ENCODE measurements around the gene BACH2. TPM values are rescaled to one million over a fixed set of nuclear protein-coding genes. Genes with fewer than 3 reads are reported as not detected.
"Not testable (repeated sequence)": the region's sequence is repeated elsewhere in the genome, so short reads cannot be mapped to it uniquely, and the experiment has no call there.

BACH2 gene
- total RNA-seq, 1 donor from 2014 or later = 0.89 TPM

DNA sequence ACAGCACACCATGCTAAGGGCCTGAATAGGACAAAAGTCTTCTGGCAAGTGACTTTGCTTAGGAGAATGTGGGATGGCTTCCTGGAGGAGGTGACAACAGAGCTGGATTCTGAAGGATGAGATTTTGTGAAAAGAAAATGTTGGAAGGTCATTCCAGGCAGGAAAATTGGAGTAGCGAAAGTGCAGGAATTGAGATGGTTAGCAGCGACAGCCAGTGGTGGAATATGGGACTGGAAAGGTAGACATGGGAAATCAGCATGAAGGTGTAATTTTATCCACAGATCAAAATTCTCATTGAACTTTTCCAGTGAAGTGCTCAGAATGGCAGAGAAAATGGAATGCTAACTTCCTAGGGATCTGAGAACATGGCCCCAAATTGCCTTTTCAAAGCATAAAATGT is 5.7 kb upstream of the BACH2 start:
- no peak for DNase-seq (ENCODE audit: low read depth)

DNA sequence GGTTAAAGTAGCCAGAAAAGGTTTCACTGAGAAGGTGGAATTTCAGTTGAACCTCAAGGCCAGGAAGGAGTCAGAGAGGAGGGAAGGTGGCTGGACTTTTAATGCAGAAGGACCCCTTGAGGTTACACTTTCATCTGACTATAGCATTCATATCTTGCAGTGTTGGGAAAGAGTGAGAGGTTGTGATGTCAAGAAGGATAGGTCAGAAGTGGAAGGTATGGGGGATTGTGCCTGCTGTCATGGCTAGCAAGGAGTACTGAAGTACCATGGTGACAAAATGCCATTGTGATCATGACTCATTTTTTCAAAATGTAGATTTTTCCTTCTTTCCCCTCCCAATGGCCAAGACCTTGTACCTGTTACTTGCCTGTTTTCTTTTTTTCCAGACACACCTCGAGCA is 5.2 kb upstream of the BACH2 start:
- no peak for DNase-seq (ENCODE audit: low read depth)

DNA sequence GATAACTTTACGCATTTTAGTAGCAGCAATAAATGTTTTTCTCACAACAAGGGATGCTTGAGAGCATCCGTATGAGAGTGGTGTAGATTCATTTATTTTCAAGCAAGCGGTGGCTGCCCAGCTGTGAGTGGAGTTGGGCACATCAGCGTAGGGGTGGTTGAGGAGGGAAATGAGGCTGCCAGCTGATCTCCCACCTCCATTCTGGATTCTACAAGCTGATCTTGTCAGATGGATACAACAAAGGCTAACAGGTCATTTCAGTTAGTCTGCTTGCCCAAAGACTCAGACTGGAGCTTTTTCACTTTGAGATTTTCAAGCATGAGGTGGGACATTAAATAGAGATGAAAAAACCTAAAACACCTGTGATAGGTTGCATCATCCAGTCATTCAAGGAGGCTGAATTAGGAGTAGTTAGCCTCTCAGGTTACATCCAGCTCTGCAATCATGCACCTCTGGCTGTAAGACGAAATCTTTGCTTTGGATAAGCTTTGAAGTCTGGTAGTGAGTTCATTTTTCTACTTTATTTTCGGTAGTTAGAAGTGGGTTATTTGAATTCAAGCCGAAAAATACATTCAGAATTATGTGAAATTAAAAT is 1.9 kb upstream of the BACH2 start:
- no peak for DNase-seq (ENCODE audit: low read depth)

DNA sequence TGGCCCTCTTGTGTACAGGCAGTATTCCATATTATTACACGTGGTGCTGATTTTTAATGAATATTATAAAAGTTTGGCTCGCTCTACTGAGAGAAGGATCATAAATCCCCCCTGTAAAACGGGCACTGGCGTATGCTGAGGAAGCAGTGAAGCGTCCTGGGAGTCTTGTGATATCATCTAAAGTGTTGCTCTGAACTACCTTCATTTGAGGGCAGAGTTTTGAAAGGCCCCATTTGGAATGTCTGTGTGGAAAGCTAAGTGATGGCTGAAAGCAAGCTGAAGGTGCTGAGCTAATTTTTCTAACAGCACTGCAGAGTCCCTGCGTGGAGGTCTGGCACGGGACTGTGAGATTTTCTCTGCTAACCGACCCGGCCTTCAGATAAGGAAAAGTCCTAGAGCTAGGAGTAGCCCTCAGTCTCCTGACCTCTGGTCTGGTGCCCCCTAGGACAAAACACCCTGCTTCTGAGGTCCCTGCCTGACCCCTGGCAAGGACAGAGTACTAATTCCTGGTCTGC is 1.3 kb upstream of the BACH2 start:
- DNase-seq (ENCODE audit: low read depth) = no peak

DNA sequence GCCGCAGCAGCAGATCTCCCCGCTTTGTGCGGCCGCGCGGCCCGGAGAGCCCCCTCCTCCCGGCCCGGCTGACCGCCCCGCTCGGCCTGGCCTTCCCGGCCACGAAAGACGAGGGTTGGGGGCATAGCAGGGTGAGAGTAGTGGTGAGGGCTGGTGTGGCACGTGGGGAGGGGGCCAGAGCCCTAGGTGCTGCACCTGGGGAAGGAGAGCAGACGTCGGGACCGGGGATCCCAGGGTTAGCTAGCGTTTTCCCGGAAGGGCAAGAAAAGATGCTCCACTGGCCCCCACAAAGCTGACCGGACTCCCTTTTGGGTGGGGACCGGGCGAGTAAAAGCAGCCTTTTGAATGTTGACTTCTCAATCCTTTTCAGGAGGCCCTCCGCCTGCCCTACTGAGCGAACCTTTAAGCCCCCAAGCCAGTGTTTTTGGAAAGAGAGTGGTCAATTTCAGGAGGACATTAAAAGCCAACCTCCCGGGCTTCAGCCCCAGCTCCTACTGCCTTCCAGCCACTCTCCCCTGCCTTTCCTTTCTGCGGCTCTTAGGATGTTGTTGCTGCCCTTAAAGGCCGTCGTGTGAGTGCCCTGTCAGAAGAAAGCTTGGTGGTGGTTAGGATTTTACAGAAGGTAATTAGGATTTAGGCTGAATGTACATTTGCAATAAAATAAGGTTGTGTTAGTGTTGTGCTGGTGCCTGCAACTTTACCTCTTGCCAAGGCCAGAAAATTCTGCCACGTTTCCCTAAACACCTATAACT is 648 bp upstream of the BACH2 start:
- no peak for DNase-seq (ENCODE audit: low read depth)

DNA sequence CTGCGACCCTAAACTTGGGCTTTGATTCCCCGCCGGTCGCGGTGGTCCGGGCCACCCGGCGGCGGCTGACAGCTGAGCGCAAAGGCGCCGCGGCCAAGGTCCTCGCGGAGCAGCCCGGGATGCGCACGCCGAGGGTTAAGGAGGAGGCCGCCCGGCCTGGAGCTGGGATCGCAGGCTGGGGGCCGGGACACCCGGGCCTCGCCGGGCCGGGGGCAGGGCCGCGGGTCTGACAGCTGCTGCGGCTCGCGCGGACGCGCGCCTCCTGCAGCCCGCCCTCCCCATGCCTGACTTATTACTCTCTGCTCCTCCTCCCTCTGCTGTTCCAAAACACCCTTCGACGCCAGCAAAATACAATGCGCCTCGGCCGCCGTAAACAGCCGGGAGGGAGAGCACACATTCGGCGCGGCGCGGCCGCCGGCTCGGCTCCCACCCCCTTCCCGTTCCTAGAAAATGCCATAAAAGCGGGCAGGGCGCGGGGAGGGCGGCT is 746 bp downstream of the BACH2 start:
- DNase-seq (ENCODE audit: low read depth) = no peak

DNA sequence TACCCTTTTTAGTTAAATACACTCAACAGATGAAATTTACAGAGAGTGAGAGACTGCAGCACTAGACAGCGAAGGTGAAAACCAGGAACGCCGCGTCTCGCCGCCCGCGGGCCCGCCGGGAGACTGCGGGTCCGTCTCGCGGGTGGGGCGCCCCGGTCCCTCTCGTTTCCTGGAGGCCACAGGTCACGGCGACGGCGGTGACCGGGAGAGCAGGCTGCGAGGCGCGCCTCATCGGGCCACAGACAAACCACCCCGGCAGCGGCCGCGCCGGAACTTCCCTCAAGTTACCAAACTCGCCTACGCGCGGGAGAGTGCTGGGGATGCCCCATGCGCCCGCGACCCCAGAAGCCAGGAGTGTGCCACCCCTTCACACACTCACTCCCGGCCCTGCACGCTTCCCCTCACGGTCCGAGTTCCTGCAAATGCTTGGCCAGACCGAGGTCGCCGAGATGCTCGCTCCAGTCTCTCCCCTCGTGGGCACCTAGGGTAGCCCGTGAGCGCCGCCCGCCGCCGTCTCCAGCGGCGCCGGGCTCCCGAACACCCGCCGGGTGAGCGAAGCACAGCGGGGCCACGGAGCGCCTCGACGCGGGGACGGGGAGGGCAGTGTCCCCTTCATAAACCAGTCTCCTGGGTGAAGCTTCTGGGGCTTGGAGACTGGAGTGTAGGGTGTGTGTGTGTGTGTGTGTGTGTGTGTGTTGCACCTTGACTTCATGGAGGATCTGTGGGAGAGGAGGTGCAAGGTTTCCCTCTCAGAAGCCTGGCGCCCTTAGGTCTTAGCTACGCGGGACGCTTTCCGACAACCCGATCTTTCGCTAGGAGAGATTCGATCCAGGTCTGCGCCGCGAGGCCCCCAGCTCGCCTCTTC is 1.4 kb downstream of the BACH2 start:
- DNase-seq (ENCODE audit: low read depth) = no peak

DNA sequence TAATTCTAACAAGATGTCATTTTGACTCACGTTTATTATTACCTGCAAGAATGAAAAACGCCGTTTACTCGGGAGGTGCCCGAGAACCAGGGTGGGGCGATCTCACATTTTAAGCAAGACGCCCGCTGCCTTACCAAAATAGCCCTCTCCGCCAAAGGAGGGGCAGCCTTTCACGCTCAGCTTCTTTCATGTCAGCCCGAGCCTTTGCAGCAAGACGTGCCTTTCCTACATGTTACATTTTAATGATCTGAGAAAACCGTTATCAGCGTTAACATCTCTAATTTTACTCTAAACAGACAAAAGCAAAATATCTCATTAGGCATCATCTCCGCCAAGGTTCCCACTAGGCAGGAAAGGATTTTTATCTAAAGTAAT is 2.0 kb downstream of the BACH2 start:
- no peak for DNase-seq (ENCODE audit: low read depth)

DNA sequence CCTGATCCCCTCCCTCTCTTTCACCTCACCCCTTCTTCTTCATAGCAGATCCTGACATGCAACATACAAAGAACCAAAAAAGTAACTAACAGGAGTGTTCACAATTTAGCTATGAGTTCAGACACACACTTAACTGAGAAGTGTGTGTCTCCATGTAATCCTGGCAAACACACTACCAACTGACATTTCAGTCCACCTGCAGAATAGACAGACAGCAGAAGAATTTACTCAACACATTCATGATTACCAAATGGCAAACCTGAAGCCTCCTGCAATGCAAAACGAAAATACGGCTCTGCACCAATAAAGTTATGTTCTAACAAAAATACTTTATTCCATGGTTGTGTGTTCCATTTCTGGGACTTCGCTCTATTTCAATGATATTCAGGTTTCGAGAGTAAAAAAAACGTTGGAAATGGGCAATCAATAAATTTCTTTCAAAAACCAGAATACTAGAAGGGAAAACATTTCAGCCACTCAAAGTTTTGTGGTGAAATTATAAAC is 2.6 kb downstream of the BACH2 start:
- no peak for DNase-seq (ENCODE audit: low read depth)

DNA sequence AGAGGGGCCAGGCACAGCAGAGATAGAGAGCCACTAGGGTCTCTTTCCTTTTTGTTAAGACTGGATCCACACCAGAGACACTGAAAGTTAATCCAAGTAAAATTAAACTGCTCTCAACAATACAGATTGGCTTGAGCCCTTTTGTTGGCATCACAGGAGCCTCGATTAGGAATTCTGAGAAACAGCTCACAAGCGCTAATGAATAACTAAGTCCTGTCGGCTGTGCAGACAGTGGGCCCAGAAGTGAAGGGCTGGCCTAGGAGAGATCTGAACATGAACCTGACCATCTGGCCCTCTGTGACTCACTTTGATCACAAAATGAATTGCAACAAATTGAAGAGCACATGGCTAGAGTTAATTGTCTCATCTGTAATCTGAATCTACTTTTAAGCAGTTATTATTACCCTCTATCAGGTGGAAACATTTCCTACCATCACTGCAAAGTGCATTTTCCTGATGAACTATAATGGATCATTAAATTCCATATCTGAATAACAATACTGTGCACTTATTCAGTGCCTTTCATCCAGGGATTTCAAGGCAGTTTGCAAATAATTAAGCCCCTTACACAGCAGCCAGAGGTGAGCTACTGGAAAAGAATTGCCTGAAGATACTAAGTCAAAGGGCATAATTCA is 3.2 kb downstream of the BACH2 start:
- DNase-seq (ENCODE audit: low read depth) = peak; percentile 80

DNA sequence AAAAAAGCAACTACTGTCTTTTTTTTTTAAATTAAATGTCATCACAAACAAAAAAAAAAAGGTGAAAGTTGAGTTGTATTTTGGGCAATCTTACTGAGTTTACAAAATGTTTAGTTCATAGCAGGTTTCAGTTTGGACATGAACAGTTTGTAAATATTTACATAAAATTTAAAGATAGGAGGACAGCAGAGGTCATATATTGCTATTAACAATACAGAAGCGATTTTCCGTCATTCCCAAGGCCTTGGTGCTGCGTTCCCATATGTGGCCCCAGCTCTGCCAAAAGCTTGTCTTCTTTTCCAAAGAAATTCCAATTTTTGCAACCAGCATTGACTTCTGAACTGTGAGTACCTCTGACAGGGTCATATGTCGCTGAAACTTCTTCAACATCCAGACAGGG is 5.1 kb downstream of the BACH2 start:
- no peak for DNase-seq (ENCODE audit: low read depth)

DNA sequence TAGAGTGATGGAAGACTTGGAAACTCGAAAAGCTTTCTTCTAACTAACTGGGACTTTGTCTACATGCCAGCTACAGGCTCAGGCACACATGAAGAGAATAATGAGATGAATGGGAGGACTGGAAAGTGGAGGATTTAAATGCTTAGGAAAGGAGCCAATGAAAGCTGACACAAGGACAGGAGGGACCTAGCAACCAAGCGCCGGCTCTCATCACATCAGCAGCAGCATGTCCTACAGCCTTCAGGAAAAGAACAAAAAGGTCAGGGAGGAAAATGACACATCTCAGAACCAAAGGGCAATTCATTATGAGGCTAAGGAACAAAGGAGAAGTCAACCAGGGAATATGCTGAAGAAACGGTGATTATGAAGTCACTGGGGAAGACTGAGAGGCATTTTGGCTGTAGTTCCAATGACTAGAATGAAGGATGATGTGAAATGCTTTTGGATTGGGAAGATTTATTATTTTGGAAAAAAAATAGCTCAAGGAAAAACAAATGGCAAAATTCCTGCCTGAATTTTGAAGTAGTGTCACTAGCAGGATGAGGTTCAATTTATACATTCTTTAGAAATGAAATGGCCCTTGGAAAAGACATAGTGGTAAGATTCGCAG is 5.7 kb downstream of the BACH2 start:
- no peak for DNase-seq (ENCODE audit: low read depth)

DNA sequence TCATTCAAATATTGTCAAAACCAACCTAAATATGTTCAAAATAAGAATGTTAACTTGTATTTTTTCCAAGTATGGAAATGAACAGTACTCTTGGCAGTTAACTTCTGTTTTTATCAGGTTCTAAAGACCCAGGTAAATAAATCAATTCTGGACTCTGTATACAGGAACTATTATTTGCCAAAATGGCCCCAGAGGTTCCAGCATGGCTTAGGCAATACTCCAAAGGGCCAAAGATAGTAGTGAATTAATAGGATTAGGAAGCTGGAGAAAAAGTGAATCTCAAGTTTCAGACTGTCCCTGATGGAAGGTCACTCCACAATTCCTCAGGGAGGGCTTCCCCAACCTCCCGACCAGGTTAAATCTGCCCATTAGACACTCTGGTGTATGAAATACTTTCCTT is 6.7 kb downstream of the BACH2 start:
- DNase-seq (ENCODE audit: low read depth) = no peak

DNA sequence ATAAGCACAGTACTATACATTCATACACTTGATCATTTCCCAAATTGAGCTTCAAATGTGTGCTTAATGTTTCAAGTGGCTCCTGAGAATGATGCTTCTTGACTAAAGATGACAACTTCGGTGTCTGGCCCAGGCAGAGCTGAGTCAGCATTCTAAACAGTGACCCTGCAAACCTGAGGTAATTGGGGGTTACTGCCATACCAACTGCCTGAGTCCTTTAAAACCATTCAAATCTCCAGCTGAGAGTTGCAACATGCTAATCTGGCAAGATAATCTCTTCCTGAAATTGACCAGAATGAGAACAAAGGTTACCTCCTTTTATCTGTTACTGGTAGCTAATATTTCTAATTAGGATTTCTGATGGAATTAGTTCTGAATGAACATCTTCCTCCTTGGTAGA is 8.2 kb downstream of the BACH2 start:
- DNase-seq (ENCODE audit: low read depth) = peak; percentile 66

DNA sequence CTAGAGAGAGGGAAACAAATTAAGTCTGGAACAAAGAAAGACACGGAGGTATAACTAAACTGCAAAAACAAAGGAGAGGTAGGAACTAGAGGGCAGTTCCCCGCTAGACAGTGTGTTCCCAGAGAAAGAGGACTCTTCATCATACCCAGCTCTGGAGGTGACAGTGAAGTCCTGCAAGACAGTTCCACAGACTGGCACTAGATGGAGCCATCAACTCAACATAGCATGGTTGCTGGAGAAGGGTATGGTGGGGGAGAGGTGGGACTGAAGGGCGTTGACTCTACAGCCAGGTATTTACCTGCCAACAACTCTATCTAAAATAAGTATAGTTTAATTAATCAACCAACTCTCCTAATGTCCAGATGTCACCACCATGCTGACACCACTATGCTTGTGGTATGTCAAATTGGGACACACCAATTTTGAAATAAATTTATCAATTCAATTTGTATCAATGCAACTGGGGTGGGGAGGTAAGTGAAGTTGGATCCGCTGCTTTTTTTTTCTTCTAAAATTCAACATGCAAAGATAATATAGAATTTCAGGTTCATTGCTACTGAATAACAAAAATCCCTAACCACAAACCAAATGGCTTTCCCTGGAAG is 9.7 kb downstream of the BACH2 start:
- peak; percentile 60 for DNase-seq (ENCODE audit: low read depth)

DNA sequence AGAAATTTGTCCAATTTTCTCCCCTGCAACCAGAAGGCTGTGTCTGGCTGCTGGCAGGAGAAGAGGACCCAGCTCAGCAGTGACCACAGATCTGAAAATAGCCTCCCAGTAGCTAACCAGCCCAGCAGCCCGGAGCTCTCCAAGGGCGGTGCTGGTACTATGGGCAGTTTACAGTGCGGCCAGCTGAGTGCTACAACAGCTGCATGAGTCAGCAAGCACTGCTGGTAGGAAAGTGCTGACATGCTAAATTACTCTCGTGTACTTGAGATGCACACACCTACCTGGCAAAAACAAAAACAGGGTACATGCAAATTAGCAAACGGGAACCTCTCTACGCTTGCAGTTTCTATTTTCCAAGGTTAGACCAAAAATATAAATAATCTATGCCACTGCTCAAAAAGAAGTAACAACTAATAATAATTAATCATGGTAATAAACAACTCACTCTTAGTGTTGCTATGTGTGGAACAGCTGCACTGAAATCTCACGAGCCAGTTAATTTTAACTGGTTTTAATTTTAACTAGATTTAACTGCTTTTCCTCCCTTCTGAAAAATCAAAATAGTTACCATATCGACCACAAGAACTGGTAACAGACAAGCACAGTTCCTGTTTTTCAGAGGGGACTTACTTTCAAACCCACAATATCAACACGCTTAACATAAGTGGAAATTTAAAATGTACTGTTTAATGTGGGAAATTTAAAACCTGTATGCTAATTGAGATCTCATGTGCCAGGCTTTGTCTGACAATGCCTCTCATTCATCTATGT is 10.8 kb downstream of the BACH2 start:
- DNase-seq (ENCODE audit: low read depth) = peak; percentile 97

DNA sequence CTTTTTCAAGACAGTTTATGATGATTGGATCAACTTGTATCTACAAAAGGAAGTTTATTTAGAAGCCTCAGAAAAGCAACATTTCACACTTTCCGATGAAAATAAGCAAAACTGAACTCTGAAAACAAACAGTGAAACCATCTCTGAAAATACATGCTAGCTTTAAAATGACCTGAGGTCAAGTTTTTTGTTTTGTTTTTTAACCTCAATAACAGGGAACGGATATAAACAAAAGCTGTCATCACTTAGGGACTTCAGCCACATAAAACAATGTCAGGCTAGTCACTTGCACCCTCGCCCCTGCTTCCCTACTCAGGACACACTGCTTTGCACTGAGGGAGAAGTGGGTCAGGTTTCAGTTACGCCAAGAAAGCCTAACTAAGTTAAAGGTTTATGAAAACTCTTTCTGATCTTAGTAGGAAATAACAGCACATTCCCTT is 11.6 kb downstream of the BACH2 start:
- DNase-seq (ENCODE audit: low read depth) = peak; percentile 36

DNA sequence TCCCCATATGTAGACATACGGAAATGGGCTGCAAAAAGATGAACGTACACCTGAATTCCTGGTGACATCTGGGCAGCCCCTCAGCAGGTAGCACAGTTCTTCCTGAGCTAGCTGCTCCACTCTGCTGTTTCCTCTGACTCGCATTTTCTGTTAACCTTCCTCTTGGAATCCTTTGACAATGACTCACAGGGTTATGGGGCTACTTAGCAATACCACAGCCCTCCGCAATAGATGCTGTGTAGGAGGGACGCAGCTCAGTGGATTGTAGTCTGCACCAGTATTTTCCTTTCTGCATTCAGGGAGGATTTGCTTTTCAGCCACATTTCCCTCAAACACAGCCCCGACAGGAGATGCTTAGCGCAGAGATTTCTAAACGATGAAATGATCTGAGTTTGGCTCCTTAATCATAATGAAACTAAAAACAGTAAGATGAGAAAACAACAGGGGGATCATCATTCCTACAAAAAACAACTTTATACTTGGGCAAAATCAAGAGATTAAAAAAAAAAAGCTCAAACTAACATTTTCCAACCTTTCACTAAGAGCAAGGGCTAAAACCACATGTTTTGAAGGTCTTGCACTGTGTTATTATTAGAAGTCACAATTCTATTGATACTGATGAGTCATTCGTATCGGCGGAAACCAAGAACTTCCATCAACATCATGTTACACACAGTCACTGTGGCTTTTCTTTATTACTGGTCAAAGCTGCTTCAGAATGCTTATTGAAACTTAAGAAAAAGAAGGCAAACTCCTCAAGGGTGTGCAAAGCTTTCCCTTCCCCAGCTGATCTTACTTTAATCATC is 12.2 kb downstream of the BACH2 start:
- peak; percentile 96 for DNase-seq (ENCODE audit: low read depth)

DNA sequence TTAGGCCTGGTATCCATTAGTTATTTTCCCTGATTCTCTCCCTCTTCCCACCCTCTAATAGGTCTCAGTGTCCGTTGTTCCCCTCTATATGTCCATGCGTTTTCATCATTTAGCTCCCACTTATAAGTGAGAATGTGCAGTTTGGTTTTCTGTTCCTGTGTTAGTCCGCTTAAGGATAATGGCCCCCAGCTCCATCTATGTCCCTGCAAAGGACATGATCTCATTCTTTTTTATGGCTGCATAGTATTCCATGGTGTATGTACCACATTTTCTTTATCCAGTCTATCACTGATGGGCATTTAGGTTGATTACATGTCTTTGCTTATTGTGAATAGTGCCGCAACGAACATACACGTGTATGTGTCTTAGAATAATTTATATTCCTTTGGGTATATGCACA is 14.4 kb downstream of the BACH2 start:
- DNase-seq (ENCODE audit: low read depth) = not testable (repeated sequence)
